Eye (tissue), 1 donor: ENCODE results near the gene KBTBD12.

Source experiments
- DNase-seq: peaks from one replicate; pipeline ENCODE4 v3.0.0-alpha.2; 2015

The KBTBD12 gene

DNA sequence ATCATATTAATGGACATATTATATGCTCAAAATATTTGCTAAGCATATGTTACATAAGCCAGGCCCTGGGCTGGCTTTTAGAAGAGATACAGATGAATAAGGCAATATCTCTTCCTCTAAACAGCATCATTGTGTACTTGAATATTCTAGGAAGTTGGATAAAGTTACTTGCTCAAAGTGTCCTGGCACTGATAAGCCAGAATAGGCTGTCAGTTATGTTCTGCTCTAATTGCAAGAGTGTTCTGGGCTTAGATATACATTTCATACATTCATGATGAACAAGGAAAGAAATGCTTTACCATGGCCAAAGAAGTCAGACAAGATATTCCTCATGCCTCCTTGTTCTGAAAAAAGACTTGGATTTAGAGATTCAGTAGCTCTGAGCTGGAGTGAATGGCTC lies 40.7 kb downstream of the KBTBD12 start:
- no peak for DNase-seq

DNA sequence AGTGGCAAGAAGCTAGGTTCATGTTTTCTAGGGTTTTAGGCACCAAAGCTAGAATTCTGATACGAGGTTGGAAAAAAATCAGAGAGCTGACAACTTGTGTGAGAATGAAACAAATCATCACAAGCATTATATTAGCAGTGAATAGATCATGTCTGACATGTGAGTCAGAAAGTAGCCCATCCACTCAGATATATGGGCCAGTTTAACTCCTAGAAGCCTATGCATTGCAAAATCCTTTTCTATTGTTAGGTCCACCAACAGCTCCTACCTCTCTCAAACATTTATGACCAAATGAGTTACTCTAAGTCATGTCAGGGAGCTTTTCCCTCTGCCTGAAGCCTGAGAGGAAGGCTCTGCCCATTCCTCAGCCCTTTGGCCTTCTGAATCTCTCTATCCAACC lies 44.0 kb downstream of the KBTBD12 start:
- DNase-seq = no peak

- DNase-seq = peak; percentile 82
These were observed 44.8 kb downstream of the KBTBD12 start for GRCh38 chr3:127959873-127960272.

DNA sequence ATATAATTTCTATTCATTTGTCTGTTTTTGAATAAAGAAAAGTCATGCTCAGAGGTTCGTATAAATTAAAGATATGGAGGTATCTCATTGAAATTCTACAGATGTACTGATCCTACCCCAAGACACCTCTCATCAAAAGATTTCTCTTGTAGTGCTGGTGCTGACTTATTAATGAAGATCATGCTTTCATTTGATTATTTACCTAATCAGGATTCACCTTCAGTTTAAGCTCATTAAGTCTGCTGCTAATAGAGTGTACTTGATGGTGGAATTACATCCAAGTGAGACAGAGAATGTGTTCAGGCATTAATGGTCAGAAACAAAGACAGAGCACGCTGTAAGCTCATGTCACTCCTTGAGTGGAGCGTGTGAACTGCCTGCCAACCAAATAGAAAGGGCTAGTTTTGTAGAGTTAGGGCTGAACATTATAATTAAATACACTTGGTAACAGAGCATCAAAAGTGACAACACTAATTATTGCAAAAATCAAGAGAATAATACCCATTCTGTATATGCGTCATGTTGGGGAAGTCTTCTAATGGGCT lies 45.5 kb downstream of the KBTBD12 start:
- peak; percentile 54 for DNase-seq

DNA sequence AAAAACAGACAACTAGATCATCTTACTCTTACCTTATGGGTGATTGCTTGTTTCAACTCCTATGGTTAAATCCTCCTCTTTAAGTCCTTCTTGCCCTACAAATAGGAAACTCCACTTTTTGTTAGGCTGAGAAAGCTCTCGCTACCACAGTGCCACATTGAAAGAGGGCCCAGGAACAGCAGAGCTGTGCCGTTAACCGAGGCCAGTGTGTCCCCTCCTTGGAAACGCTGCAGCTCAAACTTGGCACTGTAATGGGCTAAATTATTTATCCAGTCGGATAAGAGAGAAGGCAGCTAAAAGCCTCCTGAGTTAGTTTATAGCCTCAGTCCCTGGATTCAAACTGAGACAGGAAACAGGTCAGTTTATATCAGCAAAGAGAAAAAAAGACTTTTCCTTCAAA lies 46.1 kb downstream of the KBTBD12 start:
- no peak for DNase-seq

GRCh38 chr3:127961963-127962362 lies 46.9 kb downstream of the KBTBD12 start:
- DNase-seq = no peak

- DNase-seq = no peak
These were observed 47.9 kb downstream of the KBTBD12 start for GRCh38 chr3:127962937-127963336.

DNA sequence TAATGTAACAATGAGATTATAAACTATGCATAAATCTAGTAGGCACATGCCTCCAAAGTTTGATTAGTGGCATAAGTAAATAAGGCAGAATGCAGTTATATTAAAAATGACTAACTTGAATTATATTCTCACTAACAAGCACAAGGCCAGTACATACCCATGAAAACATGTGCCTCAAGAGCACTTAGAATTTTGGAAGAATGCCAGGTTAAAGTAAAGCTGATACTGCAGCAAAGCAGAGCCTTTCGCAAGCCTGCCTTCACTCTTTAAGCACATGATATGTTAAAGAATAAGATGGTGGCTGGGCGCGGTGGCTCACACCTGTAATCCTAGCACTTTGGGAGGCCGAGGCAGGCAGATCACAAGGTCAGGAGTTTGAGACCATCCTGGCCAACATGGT lies 49.0 kb downstream of the KBTBD12 start:
- no peak for DNase-seq

- DNase-seq = no peak
These were observed 49.8 kb downstream of the KBTBD12 start for GRCh38 chr3:127964816-127965215.

- no peak for DNase-seq
These were observed 52.3 kb downstream of the KBTBD12 start for GRCh38 chr3:127967316-127967715.

GRCh38 chr3:127970966-127971592 lies 56.0 kb downstream of the KBTBD12 start:
- DNase-seq = peak; percentile 86

- no peak for DNase-seq
These were observed 59.2 kb downstream of the KBTBD12 start for GRCh38 chr3:127974226-127974625.

GRCh38 chr3:127975153-127976029 lies 60.4 kb downstream of the KBTBD12 start:
- no peak for DNase-seq

- no peak for DNase-seq
These were observed 63.6 kb downstream of the KBTBD12 start for GRCh38 chr3:127978636-127979035.

- DNase-seq = no peak
These were observed 64.4 kb downstream of the KBTBD12 start for GRCh38 chr3:127979473-127979872.

GRCh38 chr3:127981097-127981496 lies 66.1 kb downstream of the KBTBD12 start:
- DNase-seq = no peak

DNA sequence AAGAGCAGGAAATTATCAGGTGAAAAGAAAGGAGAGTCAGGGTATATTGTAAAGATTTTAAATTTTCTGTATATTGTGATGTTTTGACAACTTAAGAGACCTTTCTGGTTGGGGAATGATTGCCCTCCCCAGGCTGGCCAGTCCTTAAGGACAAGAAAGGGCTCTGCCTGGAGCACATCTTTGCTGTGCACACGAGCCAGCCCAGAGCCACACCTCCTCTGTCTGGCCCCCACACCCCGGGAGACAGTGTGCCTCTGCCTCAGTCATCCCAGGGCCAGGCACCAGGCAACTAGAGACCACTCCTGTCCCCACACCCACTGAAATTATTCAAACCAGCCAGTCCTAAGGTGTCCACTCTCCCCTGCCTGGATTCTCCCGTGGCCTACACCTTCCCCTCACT lies 67.1 kb downstream of the KBTBD12 start:
- no peak for DNase-seq

DNA sequence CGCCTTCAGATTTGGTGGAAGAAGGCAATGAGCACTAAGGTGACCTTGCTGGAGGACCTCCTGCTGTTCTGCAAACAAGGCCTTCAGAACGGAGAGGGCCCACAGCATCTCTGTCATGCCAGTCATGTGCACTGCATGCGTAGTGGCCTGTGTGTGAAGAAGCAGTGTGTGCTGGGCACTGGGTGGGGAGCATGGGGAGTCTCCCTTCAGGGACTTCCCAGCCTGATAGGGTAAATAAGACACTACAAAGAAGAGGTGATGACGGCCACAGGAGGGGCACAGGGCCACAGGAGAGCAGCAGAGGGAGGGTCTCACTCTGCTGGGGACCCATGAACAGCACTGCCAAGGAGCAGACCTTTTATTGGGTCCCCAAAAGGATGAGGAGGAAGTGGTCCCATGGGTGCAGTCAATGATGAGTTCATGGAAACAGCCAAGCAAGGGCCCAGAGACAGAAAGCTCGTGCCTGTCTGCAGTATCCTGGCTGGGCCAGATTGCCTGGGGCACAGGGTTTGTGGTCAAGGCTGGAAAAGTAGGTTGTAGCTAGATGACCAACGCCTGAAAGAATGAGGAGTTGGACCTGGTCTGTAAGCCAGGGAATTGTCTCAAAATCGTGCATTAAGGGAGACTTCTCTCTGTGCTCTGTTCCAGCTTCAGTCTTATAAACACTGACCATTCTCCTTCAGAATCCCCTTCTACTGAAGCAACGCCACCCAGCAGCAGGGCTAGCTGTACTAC lies 69.4 kb downstream of the KBTBD12 start:
- DNase-seq = no peak

- DNase-seq = no peak
These were observed 70.2 kb downstream of the KBTBD12 start for GRCh38 chr3:127985216-127985615.

DNA sequence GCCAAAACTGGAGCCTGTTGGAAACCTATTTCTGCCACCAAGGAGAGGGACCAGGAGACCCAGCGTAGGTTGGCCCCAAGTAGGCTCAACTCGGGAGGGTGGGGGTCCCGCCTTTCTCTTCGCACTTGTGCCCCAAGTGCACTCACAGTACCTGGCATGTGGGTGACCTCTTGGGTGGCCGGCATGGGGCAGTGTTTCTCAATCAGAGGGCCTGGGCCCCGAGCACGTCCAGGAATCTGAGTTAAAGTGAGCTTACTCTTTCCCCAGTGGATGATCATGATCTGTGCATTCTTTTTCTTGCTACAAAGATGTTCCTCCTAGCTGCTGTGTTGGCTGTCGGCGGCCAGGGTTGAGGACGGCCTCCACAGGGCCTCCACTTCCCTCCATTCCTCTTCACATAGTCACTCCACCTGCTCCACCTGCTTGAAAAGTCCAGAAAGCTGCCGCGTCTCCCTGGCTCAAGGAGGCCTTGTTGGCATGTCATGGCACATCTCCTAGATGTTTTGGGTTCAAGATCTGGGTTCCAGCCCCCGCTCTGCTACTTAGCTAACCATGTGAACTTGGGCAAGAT lies 70.7 kb downstream of the KBTBD12 start:
- no peak for DNase-seq

- no peak for DNase-seq
These were observed 71.8 kb downstream of the KBTBD12 start for GRCh38 chr3:127986803-127987202.

- DNase-seq = no peak
These were observed 72.4 kb downstream of the KBTBD12 start for GRCh38 chr3:127987309-127987995.
